ENCODE measurements around the gene MAST4.

Gene MAST4

DNA sequence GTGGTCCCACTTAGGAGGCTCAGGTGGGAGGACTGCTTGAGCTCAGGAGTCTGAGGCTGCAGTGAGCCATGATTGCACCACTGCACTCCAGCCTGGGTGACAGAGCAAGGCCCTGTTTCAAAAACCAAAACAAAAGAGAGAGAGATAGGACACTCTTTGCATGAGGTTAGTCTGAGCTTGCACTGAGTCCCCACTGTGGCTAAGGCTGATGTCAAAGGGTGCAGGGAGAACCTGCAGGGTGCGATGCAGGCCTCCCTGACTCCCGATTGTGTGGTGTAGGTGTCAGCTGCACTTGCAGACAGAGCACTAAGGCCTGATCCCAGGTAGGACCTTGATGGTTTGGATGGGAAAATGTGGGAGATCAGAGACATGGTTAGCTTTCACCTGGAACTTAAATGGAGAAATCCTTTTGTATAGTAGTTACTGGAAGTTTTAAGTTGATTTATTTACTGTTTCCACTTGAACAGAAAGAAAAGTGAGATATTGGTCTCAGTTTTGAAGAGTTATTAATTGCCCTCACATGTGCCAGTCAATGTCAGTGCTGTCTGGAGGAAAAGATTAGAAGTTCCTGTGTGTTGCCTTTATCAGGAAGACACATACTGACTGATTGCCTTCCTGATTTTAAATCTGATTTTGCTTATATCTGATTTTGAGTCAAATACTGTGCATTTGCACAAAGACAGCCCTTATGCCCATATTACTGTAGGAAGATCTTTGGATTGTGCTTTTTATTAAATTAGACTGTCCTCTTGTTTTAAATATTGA is 260.0 kb downstream of the MAST4 start (continued):
- TF ChIP-seq GLIS1 (tag by site-specific recombination; IDR thresholded peaks at IDR 0.05), result no peak
- TF ChIP-seq, protein P1, sequence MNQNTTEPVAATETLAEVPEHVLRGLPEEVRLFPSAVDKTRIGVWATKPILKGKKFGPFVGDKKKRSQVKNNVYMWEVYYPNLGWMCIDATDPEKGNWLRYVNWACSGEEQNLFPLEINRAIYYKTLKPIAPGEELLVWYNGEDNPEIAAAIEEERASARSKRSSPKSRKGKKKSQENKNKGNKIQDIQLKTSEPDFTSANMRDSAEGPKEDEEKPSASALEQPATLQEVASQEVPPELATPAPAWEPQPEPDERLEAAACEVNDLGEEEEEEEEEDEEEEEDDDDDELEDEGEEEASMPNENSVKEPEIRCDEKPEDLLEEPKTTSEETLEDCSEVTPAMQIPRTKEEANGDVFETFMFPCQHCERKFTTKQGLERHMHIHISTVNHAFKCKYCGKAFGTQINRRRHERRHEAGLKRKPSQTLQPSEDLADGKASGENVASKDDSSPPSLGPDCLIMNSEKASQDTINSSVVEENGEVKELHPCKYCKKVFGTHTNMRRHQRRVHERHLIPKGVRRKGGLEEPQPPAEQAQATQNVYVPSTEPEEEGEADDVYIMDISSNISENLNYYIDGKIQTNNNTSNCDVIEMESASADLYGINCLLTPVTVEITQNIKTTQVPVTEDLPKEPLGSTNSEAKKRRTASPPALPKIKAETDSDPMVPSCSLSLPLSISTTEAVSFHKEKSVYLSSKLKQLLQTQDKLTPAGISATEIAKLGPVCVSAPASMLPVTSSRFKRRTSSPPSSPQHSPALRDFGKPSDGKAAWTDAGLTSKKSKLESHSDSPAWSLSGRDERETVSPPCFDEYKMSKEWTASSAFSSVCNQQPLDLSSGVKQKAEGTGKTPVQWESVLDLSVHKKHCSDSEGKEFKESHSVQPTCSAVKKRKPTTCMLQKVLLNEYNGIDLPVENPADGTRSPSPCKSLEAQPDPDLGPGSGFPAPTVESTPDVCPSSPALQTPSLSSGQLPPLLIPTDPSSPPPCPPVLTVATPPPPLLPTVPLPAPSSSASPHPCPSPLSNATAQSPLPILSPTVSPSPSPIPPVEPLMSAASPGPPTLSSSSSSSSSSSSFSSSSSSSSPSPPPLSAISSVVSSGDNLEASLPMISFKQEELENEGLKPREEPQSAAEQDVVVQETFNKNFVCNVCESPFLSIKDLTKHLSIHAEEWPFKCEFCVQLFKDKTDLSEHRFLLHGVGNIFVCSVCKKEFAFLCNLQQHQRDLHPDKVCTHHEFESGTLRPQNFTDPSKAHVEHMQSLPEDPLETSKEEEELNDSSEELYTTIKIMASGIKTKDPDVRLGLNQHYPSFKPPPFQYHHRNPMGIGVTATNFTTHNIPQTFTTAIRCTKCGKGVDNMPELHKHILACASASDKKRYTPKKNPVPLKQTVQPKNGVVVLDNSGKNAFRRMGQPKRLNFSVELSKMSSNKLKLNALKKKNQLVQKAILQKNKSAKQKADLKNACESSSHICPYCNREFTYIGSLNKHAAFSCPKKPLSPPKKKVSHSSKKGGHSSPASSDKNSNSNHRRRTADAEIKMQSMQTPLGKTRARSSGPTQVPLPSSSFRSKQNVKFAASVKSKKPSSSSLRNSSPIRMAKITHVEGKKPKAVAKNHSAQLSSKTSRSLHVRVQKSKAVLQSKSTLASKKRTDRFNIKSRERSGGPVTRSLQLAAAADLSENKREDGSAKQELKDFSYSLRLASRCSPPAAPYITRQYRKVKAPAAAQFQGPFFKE (tag by site-specific recombination; IDR thresholded peaks at IDR 0.05; ENCODE audit: borderline replicate concordance), result no peak

DNA sequence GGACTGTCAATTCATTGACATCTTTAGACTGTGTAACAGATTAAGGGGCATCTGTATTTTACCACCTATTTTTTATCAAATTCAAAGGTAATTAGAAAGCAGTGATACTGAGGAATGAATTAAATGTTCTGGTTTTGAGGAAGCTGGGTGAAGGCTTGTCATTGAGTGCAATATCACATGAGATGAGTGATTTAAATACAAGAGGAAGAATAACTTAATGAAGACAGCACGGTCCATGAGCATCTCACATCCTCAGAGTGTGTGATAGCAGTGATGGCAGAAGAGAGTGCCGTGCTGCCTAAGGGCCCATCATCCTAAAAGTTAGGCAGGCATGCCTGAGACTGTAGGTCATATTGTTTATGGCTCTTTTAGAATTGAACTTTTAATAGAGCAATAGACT is 263.3 kb downstream of the MAST4 start:
- CTCF ChIA-PET, result interaction anchor here (0.6 kb wide), 1 partner anchor 191 kb away, joined by 5 read pairs; no protein-coding TSS in a partner anchor
- Histone ChIP-seq H3K9me3 (ENCODE audit: control insufficient read depth, insufficient read depth, low read depth, low read length) (no peaks in the 10 kb centered on the region), H3K4me1 (ENCODE audit: control insufficient read depth, insufficient read depth, low read length) (peaks cover 10% of the 10 kb centered on the region), H3K4me3 (ENCODE audit: low read depth, low read length) (no peak overlapping the region), H3K27ac (ENCODE audit: extremely low read depth, low read depth, low read length) (no peak overlapping the region), H3K36me3 (ENCODE audit: control insufficient read depth in 2 of 2, insufficient read depth in 1 of 2, low read length in 2 of 2) (no peaks in the 10 kb centered on the region)
- no peak for TF ChIP-seq MEIS1 (CRISPR knock-in tag; IDR thresholded peaks at IDR 0.05; ENCODE audit: borderline replicate concordance)
- no peak for TF ChIP-seq ZNF561 (tag by site-specific recombination; IDR thresholded peaks at IDR 0.05; ENCODE audit: borderline replicate concordance)
- POLR2A ChIA-PET, result no interaction called here

DNA sequence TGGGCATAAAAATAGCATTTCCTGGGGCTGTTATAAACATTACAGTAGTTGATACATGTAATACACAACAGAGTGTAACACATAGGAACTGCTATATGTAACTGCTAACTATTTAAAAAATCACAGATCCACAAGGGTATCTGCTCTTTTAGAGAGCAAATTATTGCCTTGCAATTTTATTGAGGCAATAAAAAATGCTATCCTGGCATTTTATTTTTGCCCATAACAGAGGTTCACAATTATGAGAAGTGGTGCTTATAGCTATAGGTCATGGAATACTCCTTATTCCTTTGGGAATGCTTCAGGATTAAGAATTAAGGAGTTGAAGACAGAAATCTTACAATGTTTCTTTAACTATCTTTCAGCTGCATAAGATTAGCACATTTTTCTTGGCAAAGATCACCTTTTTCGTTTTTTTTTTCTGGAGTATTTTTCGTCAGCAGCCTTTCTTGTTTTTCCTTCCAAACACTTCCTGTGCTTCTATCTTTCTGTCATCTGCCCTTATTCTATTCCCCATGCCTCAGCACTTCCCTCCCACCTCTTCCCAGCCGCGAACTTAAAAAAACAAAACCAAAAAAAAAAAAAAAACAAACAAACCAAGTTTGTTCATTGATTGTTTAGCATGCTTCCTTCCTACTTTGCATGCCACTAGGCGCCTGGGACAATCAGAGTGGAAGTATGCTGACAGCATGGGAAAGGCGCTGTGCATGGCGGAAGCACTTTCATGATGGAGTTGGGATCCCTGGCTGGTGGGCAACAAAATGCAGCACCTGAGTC is 264.2 kb downstream of the MAST4 start:
- H3K4me1 ChIP-seq (ENCODE audit: control insufficient read depth, insufficient read depth, low read length), result peaks cover 10% of the 10 kb centered on the region
- H3K4me3 ChIP-seq (ENCODE audit: low read depth, low read length), result no peak overlapping the region
- no peaks in the 10 kb centered on the region for H3K9me3 ChIP-seq (ENCODE audit: control insufficient read depth, insufficient read depth, low read depth, low read length)
- H3K27ac ChIP-seq (ENCODE audit: extremely low read depth, low read depth, low read length), result no peak overlapping the region
- H3K36me3 ChIP-seq (ENCODE audit: control insufficient read depth in 2 of 2, insufficient read depth in 1 of 2, low read length in 2 of 2), result no peaks in the 10 kb centered on the region
- ChIA-PET CTCF (interaction anchor here (0.7 kb wide), 1 partner anchor 42 kb away, joined by 3 read pairs; no protein-coding TSS in a partner anchor), POLR2A (no interaction called here)
- TF ChIP-seq TRIM28 (IDR thresholded peaks at IDR 0.05; ENCODE audit: borderline replicate concordance, low read length) (0 out of 2 replicates have a peak, but pooled peaks have one; percentile 20), ZNF664 (tag by site-specific recombination; IDR thresholded peaks at IDR 0.05) (peak; percentile 13; the same call in 1 of the 2 replicates), OSR2 (tag by site-specific recombination; IDR thresholded peaks at IDR 0.05) (0 out of 2 replicates have a peak, but pooled peaks have one; percentile 8), MZF1 (tag by site-specific recombination; IDR thresholded peaks at IDR 0.05; ENCODE audit: borderline replicate concordance) (peak; percentile 34; the same call in 1 of the 2 replicates), ZNF132 (tag by site-specific recombination; IDR thresholded peaks at IDR 0.05; ENCODE audit: borderline replicate concordance) (no peak), BCL11A (tag by site-specific recombination; IDR thresholded peaks at IDR 0.05; ENCODE audit: low read depth) (no peak), GLIS1 (tag by site-specific recombination; IDR thresholded peaks at IDR 0.05) (no peak), ZBTB20 (tag by site-specific recombination; IDR thresholded peaks at IDR 0.05) (no peak), SP3 (tag by site-specific recombination; IDR thresholded peaks at IDR 0.05) (no peak), ZNF473 (tag by site-specific recombination; IDR thresholded peaks at IDR 0.05) (no peak), HOXD13 (CRISPR knock-in tag; IDR thresholded peaks at IDR 0.05; ENCODE audit: borderline replicate concordance) (no peak)
- TF ChIP-seq, protein P2, sequence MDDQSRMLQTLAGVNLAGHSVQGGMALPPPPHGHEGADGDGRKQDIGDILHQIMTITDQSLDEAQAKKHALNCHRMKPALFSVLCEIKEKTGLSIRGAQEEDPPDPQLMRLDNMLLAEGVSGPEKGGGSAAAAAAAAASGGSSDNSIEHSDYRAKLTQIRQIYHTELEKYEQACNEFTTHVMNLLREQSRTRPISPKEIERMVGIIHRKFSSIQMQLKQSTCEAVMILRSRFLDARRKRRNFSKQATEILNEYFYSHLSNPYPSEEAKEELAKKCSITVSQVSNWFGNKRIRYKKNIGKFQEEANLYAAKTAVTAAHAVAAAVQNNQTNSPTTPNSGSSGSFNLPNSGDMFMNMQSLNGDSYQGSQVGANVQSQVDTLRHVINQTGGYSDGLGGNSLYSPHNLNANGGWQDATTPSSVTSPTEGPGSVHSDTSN (CRISPR knock-in tag; IDR thresholded peaks at IDR 0.05), result no peak
- TF ChIP-seq, protein P3, sequence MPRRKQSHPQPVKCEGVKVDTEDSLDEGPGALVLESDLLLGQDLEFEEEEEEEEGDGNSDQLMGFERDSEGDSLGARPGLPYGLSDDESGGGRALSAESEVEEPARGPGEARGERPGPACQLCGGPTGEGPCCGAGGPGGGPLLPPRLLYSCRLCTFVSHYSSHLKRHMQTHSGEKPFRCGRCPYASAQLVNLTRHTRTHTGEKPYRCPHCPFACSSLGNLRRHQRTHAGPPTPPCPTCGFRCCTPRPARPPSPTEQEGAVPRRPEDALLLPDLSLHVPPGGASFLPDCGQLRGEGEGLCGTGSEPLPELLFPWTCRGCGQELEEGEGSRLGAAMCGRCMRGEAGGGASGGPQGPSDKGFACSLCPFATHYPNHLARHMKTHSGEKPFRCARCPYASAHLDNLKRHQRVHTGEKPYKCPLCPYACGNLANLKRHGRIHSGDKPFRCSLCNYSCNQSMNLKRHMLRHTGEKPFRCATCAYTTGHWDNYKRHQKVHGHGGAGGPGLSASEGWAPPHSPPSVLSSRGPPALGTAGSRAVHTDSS (tag by site-specific recombination; IDR thresholded peaks at IDR 0.05), result no peak
- TF ChIP-seq, protein P4, sequence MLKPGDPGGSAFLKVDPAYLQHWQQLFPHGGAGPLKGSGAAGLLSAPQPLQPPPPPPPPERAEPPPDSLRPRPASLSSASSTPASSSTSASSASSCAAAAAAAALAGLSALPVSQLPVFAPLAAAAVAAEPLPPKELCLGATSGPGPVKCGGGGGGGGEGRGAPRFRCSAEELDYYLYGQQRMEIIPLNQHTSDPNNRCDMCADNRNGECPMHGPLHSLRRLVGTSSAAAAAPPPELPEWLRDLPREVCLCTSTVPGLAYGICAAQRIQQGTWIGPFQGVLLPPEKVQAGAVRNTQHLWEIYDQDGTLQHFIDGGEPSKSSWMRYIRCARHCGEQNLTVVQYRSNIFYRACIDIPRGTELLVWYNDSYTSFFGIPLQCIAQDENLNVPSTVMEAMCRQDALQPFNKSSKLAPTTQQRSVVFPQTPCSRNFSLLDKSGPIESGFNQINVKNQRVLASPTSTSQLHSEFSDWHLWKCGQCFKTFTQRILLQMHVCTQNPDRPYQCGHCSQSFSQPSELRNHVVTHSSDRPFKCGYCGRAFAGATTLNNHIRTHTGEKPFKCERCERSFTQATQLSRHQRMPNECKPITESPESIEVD (tag by site-specific recombination; IDR thresholded peaks at IDR 0.05), result peak; percentile 67
